ENCODE measurements around the gene INA.

The INA gene

DNA sequence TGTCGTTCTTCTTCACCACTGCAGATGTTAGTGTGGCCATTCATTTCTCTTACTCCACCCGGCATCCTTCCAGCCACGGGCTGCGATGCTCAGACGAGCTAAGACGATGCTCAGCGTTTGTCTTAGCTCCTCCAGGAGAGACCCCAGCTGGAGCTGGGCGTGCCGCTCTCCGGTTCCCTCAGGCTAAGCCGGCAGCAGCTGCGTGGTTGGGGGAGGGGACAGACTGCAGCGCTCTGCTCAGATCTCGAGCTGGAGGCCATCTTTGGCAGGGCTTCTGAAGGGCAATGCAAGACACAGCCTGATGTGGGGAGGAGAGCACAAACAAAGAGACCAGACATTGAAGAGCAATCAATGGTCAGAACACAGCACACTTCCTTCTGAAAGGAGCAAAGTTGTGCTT lies 4.8 kb downstream of the INA start:
- Histone ChIP-seq H4K20me1 (ENCODE audit: control insufficient read depth, insufficient read depth, low read depth, low read length) (peaks cover 3% of the 10 kb centered on the region; the same call in 1 of the 2 replicates), H3K36me3 (ENCODE audit: control insufficient read depth, low read length) (no peaks in the 10 kb centered on the region; the same call in 1 of the 2 replicates), H3K27me3 (ENCODE audit: control insufficient read depth, low read length) (peaks cover 6% of the 10 kb centered on the region), H3K9me2 (replicated peaks; ENCODE audit: control insufficient read depth, low read length) (no peaks in the 10 kb centered on the region), H3K27ac (ENCODE audit: low read depth, low read length) (no peak overlapping the region), H3K79me2 (ENCODE audit: control insufficient read depth, low read length) (peaks cover 6% of the 10 kb centered on the region; the same call in 1 of the 2 replicates), H3K4me3 (ENCODE audit: low read length) (no peak overlapping the region), H3F3A (ENCODE audit: control insufficient read depth, insufficient read depth) (no peaks in the 10 kb centered on the region), H3K4me2 (ENCODE audit: low read length) (peak overlapping the region; percentile 12; the same call in 1 of the 2 replicates), H3K4me1 (ENCODE audit: control insufficient read depth, low read length) (peaks cover 18% of the 10 kb centered on the region), H3K9me3 (ENCODE audit: control insufficient read depth, insufficient read depth, low read length) (no peaks in the 10 kb centered on the region)
- TF ChIP-seq, protein P1, sequence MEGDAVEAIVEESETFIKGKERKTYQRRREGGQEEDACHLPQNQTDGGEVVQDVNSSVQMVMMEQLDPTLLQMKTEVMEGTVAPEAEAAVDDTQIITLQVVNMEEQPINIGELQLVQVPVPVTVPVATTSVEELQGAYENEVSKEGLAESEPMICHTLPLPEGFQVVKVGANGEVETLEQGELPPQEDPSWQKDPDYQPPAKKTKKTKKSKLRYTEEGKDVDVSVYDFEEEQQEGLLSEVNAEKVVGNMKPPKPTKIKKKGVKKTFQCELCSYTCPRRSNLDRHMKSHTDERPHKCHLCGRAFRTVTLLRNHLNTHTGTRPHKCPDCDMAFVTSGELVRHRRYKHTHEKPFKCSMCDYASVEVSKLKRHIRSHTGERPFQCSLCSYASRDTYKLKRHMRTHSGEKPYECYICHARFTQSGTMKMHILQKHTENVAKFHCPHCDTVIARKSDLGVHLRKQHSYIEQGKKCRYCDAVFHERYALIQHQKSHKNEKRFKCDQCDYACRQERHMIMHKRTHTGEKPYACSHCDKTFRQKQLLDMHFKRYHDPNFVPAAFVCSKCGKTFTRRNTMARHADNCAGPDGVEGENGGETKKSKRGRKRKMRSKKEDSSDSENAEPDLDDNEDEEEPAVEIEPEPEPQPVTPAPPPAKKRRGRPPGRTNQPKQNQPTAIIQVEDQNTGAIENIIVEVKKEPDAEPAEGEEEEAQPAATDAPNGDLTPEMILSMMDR (IDR thresholded peaks at IDR 0.05; ENCODE audit: low read depth, low read length, poor library complexity, severe bottlenecking), result no peak
- no peak for TF ChIP-seq EZH2phosphoT487 (IDR thresholded peaks at IDR 0.05; ENCODE audit: borderline replicate concordance, low read length)

DNA sequence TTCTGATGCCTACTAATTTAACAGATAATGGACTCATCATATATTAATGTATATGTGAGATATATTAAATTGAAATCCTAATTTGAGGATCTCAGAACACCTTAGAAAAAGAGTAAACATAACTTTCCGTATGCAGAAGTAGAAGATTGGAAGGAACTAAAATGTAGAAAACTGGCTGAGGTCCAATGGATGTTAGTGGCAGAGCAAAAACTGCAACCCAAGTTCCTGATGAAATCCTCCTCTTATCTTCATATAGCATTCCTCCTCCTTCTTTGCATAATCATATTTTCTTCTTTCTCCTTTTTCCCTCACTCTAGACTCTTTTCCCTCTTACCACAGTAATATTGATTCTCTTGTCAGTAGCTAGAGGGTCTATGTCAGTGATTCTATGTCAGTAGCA lies 6.0 kb downstream of the INA start:
- TF ChIP-seq, protein P1 (IDR thresholded peaks at IDR 0.05; ENCODE audit: low read depth, low read length, poor library complexity, severe bottlenecking), result no peak
- TF ChIP-seq EZH2phosphoT487 (IDR thresholded peaks at IDR 0.05; ENCODE audit: borderline replicate concordance, low read length), result no peak
- peaks cover 2% of the 10 kb centered on the region; the same call in 1 of the 2 replicates for H3K79me2 ChIP-seq (ENCODE audit: control insufficient read depth, low read length)
- no peaks in the 10 kb centered on the region for H3K9me2 ChIP-seq (replicated peaks; ENCODE audit: control insufficient read depth, low read length)
- H3K27me3 ChIP-seq (ENCODE audit: control insufficient read depth, low read length), result no peaks in the 10 kb centered on the region
- H3K4me1 ChIP-seq (ENCODE audit: control insufficient read depth, low read length), result peaks cover 7% of the 10 kb centered on the region
- no peak overlapping the region for H3K27ac ChIP-seq (ENCODE audit: low read depth, low read length)
- H3F3A ChIP-seq (ENCODE audit: control insufficient read depth, insufficient read depth), result no peaks in the 10 kb centered on the region
- peaks cover 3% of the 10 kb centered on the region; the same call in 1 of the 2 replicates for H4K20me1 ChIP-seq (ENCODE audit: control insufficient read depth, insufficient read depth, low read depth, low read length)
- no peaks in the 10 kb centered on the region for H3K9me3 ChIP-seq (ENCODE audit: control insufficient read depth, insufficient read depth, low read length)
- H3K36me3 ChIP-seq (ENCODE audit: control insufficient read depth, low read length), result no peaks in the 10 kb centered on the region; the same call in 1 of the 2 replicates
- H3K4me2 ChIP-seq (ENCODE audit: low read length), result no peak overlapping the region
- no peak overlapping the region for H3K4me3 ChIP-seq (ENCODE audit: low read length)

DNA sequence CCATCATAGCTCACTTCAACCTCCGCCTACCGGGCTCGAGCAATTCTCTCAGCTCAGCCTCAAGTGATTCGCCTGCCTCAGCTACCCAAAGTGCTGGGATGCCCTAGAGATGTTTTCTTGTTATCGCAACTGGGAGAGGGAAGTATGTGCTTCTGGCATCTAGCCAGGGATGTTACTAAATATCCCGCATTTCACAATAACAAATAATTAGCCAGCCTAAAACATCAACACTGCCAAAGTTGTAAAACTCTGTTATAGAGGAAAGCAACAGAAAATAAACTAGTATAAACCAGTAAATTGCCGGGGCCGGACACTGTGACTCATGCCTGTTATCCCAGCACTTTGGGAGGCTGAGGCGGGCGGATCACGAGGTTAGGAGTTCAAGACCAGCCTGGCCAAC lies 7.2 kb downstream of the INA start:
- H3K27ac ChIP-seq (ENCODE audit: low read depth, low read length), result no peak overlapping the region
- H3K4me1 ChIP-seq (ENCODE audit: control insufficient read depth, low read length), result no peaks in the 10 kb centered on the region
- H3F3A ChIP-seq (ENCODE audit: control insufficient read depth, insufficient read depth), result no peaks in the 10 kb centered on the region
- H3K27me3 ChIP-seq (ENCODE audit: control insufficient read depth, low read length), result no peaks in the 10 kb centered on the region
- peaks cover 3% of the 10 kb centered on the region; the same call in 1 of the 2 replicates for H4K20me1 ChIP-seq (ENCODE audit: control insufficient read depth, insufficient read depth, low read depth, low read length)
- H3K36me3 ChIP-seq (ENCODE audit: control insufficient read depth, low read length), result no peaks in the 10 kb centered on the region; the same call in 1 of the 2 replicates
- H3K4me2 ChIP-seq (ENCODE audit: low read length), result no peak overlapping the region
- TF ChIP-seq EZH2phosphoT487 (IDR thresholded peaks at IDR 0.05; ENCODE audit: borderline replicate concordance, low read length), result no peak
- TF ChIP-seq, protein P1 (IDR thresholded peaks at IDR 0.05; ENCODE audit: low read depth, low read length, poor library complexity, severe bottlenecking), result no peak
- no peak overlapping the region for H3K4me3 ChIP-seq (ENCODE audit: low read length)
- no peaks in the 10 kb centered on the region for H3K9me2 ChIP-seq (replicated peaks; ENCODE audit: control insufficient read depth, low read length)
- H3K9me3 ChIP-seq (ENCODE audit: control insufficient read depth, insufficient read depth, low read length), result no peaks in the 10 kb centered on the region
- H3K79me2 ChIP-seq (ENCODE audit: control insufficient read depth, low read length), result no peaks in the 10 kb centered on the region

All from DOHH2 (cell line).